Thoracic aorta (tissue), 2 donors: ENCODE measurements around the gene SMAD1. TPM values are rescaled to one million over a fixed set of nuclear protein-coding genes. Genes with fewer than 3 reads are reported as not detected.
"Not testable (repeated sequence)": the region's sequence is repeated elsewhere in the genome, so short reads cannot be mapped to it uniquely, and the experiment has no call there.

Source experiments
- ATAC-seq: fragments of 150-250 bp; one replicate; pipeline ENCODE4 v1.8.0; 2017; ENCODE audit warnings: low read depth; ENCODE audit not compliant: insufficient number of reproducible peaks, low FRiP score
- DNase-seq: peaks from one replicate; pipeline ENCODE4 v3.0.0-alpha.2; 2020; ENCODE audit warnings: low spot score
- H3K27ac ChIP-seq, 2 donors: fragments of 200-600 bp; sonication (generic); 1 replicate in 1 of 2; 2 replicates in 1 of 2; pipeline ENCODE4 v1.5.1; 2016; ENCODE audit warnings: mild to moderate bottlenecking in 2 of 2, moderate library complexity in 2 of 2
- H3K27me3 ChIP-seq: fragments of 200-600 bp; sonication (generic); replicated peaks from 2 replicates; pipeline ENCODE4 v1.6.0; 2016; ENCODE audit warnings: mild to moderate bottlenecking; ENCODE audit not compliant: insufficient read depth
- H3K36me3 ChIP-seq: fragments of 200-600 bp; sonication (generic); one replicate; pipeline ENCODE4 v1.5.1; 2016
- H3K4me1 ChIP-seq, 2 donors: fragments of 200-600 bp; sonication (generic); 1 replicate in 1 of 2; 2 replicates in 1 of 2; pipeline versions ENCODE4 v1.5.1 to v1.6.0; 2016; ENCODE audit warnings: low read depth in 2 of 2, mild to moderate bottlenecking in 1 of 2; ENCODE audit not compliant: control insufficient read depth in 1 of 2
- H3K4me3 ChIP-seq: fragments of 200-600 bp; sonication (generic); 2 replicates; pipeline ENCODE4 v1.5.1; 2016; ENCODE audit warnings: mild to moderate bottlenecking
- H3K9me3 ChIP-seq: fragments of 200-600 bp; sonication (generic); 2 replicates; pipeline ENCODE4 v1.5.1; 2016
- CTCF ChIP-seq: fragments of 200-600 bp; sonication (generic); IDR thresholded peaks from one replicate; pipeline ENCODE4 v1.5.1; 2019; ENCODE audit warnings: antibody characterized with exemption
- total RNA-seq, 2 donors: library from RNA; depleted of rRNA; stranded (reverse); fragments of >200 nt; gene quantifications; one replicate each; pipeline versions ENCODE4 v1.1.0 to v1.2.3, GENCODE V29; 2016

Gene SMAD1
- total RNA-seq, 2 donors from 2014 or later: 39.9 to 55.2 TPM

DNA sequence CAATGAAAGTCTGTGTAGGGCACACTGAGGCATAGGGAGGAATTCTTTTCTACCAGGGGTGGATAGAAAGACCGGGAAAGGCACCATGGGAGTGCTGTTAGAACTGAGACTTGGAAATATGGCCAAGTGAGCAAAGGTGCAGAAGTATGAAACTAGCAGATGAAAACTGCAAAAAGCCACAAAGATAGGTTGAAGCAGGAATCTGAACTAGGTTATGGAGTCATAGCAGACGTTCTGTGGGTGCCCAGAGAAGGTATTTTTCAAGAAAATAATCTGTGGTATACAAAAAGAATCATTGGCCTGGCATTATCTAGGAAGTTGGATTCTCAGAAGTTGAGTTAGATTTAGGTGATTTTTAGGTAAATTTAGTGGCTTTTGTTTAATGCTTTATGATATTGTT lies 48.5 kb downstream of the SMAD1 start:
- Histone ChIP-seq H3K9me3 (no peaks in the 10 kb centered on the region), H3K4me1 (peaks cover 2 to 21% of the 10 kb centered on the region in 2 donors), H3K36me3 (no peaks in the 10 kb centered on the region), H3K4me3 (no peak overlapping the region), H3K27me3 (no peaks in the 10 kb centered on the region), H3K27ac (no peak overlapping the region)
- no peak for DNase-seq
- no peak for ATAC-seq
- no peak for TF ChIP-seq CTCF

DNA sequence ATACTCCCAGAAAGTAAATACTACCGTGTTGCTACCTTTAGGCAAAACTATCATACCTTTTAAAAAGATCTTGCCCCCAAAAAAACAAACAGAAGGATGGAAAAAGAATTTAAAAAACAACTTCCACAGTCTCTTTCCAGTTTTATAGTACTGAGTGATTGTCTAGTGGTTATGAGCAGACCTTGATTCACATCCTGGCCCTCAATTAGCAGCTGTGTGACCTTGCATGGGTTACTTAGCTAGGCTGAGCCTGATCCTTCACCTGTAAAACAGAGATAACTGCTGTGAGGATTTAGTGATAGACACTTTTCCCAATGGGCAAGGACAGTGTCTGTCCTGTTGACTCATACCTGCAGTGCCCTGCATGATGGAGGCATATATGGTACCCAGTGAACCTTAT lies 49.0 kb downstream of the SMAD1 start:
- Histone ChIP-seq H3K9me3 (no peaks in the 10 kb centered on the region), H3K36me3 (no peaks in the 10 kb centered on the region), H3K4me3 (no peak overlapping the region), H3K27me3 (no peaks in the 10 kb centered on the region), H3K27ac (no peak overlapping the region), H3K4me1 (peaks cover 0 to 16% of the 10 kb centered on the region in 2 donors)
- no peak for TF ChIP-seq CTCF
- no peak for DNase-seq
- ATAC-seq: no peak

GRCh38 chr4:145531223-145531622 lies 49.6 kb downstream of the SMAD1 start:
- no peak for TF ChIP-seq CTCF
- DNase-seq (no peak), ATAC-seq (no peak)
- no peak overlapping the region for H3K4me3 ChIP-seq
- no peak overlapping the region for H3K27ac ChIP-seq
- peaks cover 0 to 10% of the 10 kb centered on the region in 2 donors for H3K4me1 ChIP-seq
- H3K36me3 ChIP-seq: no peaks in the 10 kb centered on the region
- H3K9me3 ChIP-seq: no peaks in the 10 kb centered on the region
- H3K27me3 ChIP-seq: no peaks in the 10 kb centered on the region

DNA sequence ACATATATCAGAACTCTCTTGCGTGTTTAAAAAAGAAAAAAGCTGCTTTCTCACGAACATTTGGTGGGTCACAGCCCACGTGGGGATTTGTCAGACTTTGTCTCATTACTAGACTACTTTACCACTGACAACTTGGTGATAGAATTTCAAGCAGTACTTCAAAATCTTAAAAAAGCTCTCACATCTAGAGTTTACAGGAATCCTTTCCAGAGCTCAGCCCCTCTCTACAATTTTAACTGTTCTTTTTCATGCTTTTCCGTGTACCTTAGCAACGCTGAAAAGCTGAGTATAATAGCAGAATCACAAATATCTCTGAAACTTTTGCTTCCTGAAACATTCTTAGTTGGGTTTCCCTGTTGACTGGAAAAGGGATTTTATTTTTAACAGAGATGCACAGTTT lies 50.2 kb downstream of the SMAD1 start:
- Histone ChIP-seq H3K27ac (no peak overlapping the region), H3K4me3 (no peak overlapping the region), H3K27me3 (no peaks in the 10 kb centered on the region), H3K4me1 (peaks cover 0 to 10% of the 10 kb centered on the region in 2 donors), H3K9me3 (no peaks in the 10 kb centered on the region), H3K36me3 (no peaks in the 10 kb centered on the region)
- DNase-seq: no peak
- TF ChIP-seq CTCF: no peak
- no peak for ATAC-seq

DNA sequence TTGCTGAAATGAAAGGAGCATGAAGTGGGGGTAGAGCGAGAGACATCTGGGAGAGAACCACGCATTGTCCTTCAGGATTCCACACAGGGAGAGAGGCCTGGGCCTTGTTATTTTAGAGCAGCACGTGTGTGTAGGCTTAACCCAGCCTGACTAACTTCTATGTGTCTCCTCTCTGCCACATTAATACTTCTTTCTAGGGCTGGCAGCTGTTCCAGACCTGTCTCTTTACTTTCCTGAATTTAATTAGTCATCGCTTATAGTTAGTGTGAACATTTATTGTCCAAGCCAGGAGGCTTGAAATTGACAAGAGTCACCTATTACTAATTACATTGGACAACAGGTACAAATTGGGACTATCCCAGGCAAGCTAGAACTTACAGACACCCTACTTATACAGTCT lies 51.3 kb downstream of the SMAD1 start:
- TF ChIP-seq CTCF: no peak
- no peak for ATAC-seq
- Histone ChIP-seq H3K27ac (no peak overlapping the region), H3K9me3 (no peaks in the 10 kb centered on the region), H3K27me3 (no peaks in the 10 kb centered on the region), H3K4me1 (peaks cover 0 to 10% of the 10 kb centered on the region in 2 donors), H3K36me3 (no peaks in the 10 kb centered on the region), H3K4me3 (no peak overlapping the region)
- no peak for DNase-seq

DNA sequence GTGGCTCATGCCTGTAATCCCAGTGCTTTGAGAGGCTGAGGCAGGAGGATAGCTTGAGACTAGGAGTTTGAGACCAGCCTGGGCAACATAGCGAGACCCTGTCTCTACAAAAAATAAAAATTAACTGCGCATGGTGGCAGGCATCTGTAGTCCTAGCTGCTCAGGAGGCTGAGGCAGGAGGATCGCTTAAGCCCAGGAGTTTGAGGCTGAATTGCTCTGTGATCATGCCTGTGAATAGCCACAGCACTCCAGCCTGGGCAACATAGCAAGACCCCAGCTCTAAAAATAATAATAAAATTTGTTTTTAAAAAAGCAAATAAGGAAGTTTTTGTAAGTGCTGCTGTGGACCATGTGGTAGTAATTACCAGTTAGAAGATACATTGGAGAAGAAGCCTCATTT lies 51.8 kb downstream of the SMAD1 start:
- not testable (repeated sequence) for H3K4me1 ChIP-seq, H3K27ac ChIP-seq, ATAC-seq

More for the DNA sequence above, 51.8 kb downstream of the SMAD1 start:
- H3K36me3 ChIP-seq, H3K4me3 ChIP-seq, DNase-seq, H3K9me3 ChIP-seq, H3K27me3 ChIP-seq: not testable (repeated sequence)
